Stimulated activated CD4-positive, alpha-beta T cell treated with anti-CD3 and anti-CD28 coated beads, Interleukin-4, amount 100 ng/mL, for 24 hours (primary cell): ENCODE data around the gene MAN2C1.
"Not testable (repeated sequence)": the region's sequence is repeated elsewhere in the genome, so short reads cannot be mapped to it uniquely, and the experiment has no call there.

Source experiments
- DNase-seq: peaks from one replicate; pipeline ENCODE4 v3.0.0-alpha.2; 2020

MAN2C1 gene

DNA sequence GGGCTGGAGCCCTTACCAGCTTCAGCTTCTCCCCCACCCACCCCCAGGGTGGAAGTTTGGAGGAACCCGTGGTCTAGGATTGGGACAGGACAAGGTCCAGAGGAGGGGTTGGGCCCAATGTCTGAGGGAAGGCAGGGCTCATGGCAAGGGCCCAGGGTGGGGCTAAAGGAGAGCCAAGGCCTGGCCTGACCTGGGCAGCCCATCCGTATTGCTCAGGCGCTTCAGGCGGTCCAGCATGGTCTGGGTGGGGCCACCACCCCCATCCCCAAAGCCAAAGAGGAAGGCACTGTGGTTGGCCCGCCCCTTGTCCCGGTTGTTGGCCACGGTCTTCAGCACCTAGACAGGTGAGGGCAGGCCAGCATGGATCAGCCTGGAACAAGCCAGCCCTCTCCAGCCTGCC lies 7.6 kb downstream of the MAN2C1 start:
- no peak for DNase-seq

DNA sequence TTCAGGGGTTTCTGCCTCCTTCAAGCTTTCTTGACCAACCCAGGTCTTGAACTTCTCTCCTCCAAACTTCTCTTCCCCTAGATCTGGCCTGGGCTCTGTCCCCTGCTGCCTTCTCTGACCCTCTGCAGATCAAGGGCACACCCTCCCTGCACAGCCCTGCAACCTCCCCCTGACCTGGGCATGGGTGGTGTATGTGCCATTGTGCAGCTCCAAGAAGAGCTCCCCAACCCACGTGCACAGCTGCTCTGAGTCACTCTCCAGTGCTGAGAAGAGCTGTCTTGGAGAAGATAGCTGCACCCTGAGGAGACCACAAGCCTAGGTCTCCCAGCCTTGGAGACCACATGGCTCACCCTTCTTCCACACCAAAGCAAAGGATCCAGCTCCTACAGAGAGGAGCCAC lies 8.0 kb downstream of the MAN2C1 start:
- no peak for DNase-seq

DNA sequence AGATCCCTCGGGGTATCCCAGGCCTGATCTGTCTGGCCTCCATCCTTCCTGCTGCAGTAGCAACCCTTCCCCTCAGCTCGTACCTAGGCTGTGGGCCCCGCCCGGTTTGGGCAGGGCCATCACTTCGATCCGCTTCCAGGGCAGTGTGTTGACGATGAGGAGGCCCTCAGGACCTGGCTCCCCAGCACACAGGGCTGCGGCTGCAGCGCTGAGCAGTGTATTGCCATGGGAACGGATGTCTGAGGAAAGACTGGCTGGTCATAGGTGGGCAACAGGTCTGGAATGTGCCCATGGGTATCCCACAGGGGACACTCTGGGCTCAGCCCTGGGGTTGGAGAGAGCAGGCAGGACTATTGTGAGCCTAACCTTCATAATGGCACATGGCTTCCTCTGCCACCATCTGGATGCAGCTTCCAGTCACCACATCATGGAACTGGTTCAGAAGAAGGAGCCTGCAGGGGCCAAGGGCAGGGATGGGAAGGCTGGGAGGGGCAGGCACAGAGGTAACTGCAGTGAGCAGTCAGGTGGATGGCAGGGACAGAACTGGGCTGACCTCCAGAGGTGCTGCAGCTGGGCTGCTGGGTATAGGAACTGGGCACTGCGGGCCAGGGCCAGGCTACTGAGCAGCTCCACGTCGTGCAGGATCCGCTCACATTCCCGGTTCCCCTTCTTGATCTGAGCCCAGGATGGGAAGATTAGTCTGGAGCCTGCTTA lies 8.7 kb downstream of the MAN2C1 start:
- no peak for DNase-seq

DNA sequence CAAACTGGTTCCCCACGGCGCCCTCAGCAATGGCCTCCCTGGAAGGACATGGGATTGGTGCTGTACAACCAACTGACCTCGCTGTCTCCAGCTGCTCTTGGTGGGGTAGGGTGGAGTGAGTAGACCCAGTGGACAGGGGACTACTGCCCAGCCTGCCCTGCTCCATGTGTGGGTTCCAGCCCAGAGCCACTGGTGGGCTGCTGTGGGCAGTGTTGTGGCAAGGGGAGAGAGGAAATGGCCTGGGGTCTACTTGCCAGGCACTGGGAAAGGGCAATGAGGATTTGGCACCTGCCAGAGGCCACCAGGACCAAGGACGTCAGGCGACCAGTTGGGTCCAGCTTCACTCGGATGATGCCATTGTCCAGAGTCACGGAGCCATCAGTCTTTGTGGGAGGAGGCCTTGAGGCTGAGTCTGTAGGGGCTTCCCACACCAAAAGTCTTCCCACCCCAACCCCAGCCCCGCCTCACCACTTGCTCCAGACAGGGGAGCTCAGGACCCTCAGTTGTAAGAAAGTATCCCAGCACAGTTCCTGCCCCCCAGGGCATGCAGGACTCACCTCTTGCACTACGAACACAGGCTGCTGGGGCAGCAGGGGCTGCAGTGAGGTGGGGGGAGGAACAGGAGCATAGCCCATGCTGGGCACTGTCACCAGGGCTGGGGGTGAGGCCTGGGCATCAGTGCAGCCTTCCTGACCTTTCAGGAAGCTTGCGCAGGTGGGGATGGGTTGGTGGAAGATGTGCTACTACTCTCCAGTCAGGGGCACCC lies 9.5 kb downstream of the MAN2C1 start:
- DNase-seq = no peak

DNA sequence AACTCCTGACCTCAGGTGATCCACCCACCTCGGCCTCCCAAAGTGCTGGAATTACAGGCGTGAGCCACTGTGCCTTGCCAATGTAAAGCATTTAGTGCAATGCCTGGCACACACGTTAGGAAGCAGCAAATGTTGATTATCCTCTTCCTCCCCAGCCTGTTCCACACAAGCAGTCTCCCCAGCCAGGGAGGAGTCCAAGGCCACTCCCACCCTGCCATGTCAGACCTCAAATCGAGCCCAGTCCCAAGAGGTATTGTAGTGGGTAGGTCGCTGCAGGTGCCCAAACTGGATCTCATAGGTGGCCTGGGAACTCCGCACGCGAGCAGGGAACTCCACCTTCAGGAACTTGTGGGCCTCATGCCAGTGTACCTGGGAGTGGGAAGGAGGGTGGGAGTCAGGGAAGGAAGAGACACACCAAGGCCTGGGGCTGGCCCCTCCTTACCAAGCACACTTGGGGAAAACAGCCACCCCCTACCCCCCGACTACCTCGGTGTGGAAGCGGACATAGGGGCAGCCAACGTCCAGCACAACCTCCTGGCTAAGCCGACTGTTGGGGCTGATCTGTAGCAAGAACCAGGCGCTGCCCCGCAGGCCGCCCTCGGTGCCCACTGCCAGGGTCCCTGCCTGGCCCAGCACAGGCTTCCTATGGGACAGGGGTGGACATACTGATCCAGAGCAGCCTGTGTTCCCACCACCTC lies 10.3 kb downstream of the MAN2C1 start:
- DNase-seq = no peak

DNA sequence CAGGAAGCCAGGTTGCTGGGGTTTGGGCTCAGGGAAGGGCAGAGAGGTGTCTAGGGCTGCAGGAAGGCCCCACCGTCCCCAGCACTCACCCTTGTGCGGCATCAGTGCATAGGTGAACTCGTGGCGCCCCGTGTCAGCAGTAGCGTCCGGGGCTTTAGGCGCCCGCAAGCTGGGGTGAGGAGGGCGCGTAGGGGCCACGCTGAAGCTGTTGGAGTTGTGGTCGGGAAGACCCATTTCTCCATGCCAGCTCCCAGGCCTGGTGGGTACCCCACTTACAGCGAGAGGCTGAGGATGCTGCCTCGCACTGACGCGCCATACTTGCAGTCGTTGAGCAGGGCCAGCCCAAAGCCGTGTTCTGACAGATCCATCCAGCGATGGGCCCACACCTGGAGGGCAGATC lies 11.9 kb downstream of the MAN2C1 start:
- no peak for DNase-seq

DNA sequence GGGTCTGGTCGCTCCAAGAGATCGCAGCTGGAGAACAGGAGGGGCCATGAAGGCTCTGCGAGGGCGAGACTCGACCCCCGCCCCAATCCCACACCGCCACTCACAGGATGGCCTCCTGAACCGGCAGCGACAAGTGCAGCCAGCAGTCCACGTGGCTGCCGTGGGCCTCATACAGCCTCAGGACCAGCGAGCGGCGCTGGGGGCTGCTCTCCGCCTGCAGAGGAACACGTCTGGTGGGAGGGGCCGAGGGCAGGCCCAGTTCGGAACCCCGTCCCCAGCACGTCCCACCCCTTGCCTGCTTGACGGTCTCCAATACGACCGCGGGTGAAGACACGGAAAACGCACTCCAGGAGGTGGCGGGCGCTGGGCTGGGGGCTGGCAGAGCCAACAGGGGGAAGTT lies 12.4 kb downstream of the MAN2C1 start:
- DNase-seq = no peak

DNA sequence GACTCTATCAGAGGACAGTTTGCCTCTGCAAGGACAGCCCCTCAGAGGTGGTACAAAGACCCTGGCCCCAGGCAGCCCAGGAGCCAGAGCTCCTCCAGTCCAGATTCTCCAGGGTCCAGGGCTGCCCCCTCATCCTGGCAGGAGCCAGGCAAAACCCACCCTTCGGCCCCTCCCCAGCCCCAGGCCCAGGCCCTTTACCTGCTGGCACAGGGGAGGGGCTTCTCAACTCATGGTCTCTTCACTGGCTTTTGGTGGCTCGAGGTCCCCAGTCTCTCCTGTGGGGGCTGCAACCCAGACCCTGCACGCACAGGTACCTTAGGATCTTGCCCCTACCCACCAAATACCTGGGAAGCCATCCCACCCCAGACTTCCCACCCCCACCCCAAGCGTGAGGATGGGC lies 13.0 kb downstream of the MAN2C1 start:
- no peak for DNase-seq

DNA sequence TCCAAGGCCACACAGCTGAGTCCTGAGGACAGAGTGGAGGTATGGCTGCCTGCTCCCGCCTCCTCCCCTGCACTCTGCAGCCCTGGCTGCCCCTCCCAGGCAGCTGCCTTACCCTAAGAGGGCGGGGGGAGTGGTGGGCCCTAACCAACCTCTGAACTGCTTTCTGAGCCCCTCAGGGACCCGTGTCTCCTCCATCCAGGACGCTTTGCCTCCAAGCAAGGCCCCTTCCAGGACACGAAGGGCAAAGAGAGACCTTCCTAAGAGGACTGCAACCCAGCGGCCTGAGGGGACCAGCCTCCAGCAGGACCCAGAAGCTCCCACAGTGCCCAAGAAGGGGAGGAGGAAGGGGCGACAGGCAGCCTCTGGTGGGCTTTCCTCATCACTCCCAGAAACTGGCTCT lies 14.0 kb downstream of the MAN2C1 start:
- no peak for DNase-seq

DNA sequence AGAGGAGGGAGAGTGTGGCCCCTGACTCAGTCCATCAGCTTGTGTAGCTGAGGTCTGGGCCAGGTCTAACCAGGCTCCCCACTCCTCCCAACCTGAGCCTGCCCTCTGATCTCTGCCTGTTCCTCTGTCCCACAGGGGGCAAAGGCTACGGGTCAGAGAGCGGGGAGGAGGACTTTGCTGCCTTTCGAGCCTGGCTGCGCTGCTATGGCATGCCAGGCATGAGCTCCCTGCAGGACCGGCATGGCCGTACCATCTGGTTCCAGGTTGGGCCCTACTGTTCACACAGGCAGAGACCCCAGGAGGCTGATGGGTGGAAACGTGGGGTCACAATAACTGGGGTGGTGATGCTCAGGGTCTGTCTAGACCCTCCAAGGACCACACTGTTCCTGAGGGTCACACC lies 14.8 kb downstream of the MAN2C1 start:
- no peak for DNase-seq

DNA sequence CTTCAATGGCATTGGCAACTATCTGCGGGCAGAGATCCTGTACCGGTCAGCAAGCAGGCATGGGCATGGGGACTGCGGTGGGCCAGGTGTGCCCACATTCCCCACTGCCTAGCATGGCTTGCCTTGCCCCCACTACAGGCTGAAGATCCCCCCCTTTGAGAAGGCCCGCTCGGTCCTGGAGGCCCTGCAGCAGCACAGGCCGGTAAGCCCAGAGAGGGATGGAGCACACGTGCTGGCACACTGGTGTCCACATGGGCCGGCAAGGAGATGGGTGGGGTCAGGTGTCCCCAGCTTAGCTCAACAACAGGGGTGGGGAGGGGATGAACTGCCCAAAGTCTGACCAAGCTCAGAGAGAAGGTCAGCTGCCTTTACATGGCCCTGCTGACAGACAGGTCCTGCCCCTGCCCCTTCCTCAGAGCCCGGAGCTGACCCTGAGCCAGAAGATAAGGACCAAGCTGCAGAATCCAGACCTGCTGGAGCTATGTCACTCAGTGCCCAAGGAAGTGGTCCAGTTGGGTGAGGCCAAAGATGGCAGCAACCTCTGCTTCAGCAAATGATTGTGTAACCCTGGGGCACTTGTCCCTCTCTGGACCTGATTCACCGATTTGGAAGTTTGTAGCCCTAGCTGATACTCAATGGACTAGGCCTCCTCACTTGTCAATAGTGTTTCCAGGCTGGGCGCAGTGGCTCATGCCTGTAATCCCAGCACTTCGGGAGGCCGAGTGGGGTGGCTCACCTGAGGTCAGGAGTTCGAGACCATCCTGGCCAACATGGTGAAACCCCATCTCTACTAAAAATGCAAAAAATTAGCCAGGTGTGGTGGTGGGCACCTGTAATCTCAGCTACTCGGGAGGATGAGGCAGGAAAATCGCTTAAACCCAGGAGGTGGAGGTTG lies 16.0 kb downstream of the MAN2C1 start:
- no peak for DNase-seq

DNA sequence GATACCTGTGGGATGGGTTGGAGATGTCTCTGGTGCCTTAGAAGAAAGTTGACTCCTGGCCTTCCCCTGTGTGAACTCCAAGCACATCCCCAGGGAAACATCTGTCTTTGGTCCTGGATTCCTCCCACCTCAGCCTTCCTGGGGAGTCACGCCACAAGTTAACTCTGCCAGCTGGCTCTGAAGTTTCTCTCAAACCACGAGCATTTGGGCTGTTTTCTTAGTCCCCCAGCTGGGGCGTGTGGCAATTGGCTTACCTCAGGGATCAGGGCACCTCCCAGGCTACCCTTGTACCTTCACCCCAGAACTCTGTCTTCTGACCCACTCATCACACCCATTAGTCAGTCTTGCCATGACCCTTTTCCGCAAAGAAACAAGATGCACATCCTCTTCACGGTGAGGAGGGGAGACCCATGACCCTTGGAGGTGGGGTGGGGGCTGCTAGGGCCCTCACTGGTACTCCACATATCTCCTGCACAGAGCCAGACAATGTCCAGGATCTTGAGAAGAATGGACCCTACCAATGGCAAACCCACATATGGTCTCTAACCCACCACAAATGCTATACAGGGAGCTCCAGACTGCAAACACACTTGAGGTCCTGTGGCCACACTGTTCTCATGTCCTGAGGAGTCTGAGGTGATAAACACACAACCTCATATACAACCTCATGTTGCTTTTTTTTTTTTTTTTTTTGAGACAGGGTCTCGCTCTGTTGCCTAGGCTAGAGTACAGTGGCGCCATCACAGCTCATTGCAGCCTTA lies 17.6 kb downstream of the MAN2C1 start:
- no peak for DNase-seq

DNA sequence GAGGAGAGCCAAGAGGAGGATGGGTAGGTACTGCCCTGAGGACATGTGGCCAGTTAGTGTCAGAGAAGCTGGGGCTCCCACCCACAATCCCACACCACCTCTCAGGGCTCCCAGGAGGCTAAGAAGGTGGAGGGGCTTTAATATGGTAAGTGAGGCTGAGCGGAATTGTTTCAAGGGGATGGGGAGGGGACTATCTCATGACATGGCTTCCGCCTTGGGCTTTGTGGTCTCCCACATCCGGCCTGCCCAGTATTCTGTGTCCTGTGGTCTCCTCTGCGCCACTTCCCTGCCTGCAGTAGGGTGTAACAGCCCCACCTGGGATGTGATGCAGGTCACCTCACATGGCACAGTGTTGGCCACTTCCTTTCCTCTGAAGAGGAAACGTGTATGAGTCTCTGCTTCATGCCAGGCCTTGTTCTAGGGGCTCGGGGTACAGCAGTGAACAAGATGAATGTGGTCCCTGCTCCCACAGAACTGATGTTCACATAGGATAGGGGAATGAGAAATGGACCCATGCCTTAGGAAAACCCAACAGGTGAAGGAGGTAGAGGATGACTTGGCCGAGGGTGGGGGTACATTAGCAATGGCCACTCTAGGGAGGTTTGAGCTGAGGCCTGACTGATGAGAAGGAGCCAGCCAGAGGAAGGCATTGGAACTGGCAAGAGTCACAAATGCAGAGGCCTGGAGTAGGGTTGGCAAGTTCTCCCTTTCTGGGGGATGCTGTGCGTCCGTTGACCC lies 18.4 kb downstream of the MAN2C1 start:
- DNase-seq = peak; percentile 62

DNA sequence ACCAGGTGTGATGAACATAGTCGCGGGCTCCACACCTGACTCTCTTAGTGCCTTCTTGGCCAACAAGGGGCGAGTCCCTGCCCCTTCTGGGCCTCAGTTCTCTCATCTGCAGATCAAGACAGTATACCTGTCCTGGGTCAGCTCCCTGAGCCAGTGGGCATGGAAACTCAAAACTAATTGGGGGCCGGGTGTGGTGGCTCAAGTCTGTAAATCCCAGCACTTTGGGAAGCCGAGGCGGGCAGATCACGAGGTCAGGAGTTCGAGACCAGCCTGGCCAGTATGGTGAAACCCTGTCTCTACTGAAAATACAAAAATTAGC lies 19.1 kb downstream of the MAN2C1 start:
- not testable (repeated sequence) for DNase-seq

DNA sequence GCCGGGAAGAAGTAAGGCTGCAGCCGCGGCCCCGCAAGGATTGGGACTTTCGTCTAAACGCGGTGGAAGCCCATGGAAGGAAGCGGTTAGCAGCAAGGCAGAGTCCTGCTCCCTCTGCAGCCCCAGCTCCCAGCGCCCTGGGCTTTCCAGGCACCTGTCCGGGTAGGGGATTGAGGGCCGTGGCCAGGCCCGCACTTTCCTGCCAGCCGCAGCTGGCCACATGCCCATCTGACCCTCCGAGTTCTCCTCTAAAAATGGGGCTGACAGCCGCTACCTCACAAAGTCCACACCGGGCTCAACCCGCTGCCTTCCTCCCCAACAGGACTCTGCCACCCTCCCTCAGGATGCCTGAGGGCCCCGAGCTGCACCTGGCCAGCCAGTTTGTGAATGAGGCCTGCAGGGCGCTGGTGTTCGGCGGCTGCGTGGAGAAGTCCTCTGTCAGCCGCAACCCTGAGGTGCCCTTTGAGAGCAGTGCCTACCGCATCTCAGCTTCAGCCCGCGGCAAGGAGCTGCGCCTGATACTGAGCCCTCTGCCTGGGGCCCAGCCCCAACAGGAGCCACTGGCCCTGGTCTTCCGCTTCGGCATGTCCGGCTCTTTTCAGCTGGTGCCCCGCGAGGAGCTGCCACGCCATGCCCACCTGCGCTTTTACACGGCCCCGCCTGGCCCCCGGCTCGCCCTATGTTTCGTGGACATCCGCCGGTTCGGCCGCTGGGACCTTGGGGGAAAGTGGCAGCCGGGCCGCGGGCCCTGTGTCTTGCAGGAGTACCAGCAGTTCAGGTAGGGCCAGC lies 19.7 kb downstream of the MAN2C1 start:
- DNase-seq = no peak

DNA sequence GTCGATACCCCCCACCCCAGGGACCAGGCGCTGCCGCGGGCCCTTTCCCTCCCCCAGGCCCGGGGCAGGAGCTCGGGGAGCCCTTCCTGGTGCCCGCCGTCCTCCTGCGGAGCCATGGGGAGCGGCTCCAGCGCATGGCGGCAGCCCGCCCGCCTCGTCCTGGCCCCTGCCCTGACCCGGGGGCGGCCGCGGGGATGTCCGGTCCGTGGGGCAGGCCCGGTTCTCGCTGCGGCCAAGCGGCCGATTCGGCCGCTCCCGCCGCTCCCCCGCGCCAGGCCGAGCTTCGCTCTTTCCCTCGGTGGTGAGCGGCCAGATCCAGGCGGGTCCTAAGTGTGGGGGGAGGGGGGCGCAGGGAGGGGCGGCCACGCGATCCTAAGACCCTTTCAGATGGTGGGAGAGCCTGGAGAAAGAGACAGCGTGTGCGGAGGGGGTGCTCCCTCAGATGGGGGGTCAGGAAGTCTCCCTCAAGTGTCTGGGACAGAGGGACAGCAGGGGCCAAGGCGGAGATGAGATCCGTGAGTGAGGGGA lies 20.3 kb downstream of the MAN2C1 start:
- no peak for DNase-seq

DNA sequence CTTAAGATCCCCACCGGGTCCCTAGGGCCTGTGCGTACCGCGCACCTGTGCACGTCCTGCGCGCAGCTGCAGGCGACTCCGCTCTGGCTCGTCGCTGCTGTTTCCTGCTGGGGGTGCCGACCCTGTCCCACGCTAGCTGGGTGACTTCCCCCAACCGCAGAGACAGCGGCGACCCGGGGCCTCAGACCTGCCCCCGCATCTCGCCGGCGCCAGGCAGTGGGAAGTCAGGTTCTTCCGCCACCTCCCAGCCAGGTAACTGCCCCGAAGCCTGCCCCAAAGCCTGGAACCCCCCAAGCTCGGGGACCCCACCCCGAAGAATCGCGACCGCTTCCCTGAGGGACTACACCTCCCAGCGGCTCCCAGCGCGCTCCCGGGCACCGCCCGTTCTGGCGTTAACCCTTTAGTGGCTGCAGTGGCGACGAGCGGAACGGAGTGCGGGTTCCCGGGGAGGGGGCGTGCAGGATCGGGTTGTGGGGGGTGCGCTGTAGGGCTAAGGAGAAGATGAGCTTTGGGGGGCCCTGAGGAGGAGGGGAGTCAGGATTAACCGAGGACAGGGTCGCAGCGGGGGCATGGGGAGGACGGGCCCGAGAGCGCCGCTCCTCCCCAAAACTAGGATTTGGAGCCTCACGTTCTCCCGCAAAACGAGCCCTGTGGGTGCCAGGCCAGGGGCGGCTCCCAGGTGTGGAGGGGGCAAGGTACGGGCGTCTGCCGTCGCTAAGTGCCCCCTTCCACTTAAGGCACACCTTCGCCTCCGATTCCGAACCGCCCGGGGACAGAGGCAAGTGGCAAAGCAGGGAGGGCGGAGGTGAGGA lies 21.0 kb downstream of the MAN2C1 start:
- peak; percentile 48 for DNase-seq

DNA sequence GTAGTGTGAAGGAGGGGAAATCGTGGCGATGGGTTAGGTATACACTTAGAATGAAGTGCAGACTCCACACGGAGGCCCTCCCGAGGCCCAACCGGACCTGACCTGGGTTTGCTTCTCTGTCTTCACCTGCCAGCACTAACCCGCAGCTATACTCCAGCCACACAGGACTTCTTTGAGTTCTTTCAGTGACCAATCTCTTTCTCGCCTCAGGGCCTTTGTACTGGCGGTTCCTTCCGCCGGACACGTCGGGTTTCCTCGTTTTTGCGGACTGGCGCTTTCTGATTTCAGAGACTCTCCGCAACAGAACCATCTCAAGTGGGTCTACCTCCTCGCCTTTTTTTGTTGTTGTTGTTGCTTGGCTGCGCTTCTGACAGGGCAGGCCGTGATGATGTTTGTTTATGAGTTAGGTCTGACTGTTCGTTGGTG lies 21.6 kb downstream of the MAN2C1 start, which contains the start of gene NEIL1:
Gene NEIL1 (plus strand): TSS at position 244 of the 426 bp plus-strand sequence. CDS start 1,867 bp downstream, outside the sequence.
- DNase-seq = no peak

DNA sequence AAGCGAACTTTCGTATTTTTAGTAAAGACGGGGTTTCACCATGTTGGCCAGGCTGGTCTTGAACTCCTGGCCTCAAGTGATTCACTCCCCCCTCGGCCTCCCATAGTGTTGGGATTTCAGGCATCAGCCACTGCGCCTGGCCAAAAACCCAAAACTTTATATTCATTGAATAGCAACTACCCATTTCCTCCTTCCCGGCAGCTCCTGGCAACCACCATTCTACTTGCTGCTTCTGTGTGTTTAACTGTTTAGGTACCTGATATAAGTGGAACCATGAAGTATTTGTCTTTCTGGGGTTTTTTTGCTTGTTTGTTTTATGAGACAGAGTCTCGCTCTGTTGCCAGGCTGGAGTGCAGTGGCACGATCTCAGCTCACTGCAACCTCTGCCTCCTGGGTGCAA lies 24.5 kb downstream of the MAN2C1 start:
- DNase-seq = not testable (repeated sequence)
